Panc1 (cell line): Measurements from ENCODE around the gene ECHS1. TPM values are rescaled to one million over a fixed set of nuclear protein-coding genes. Genes with fewer than 3 reads are reported as not detected.
"Not testable (repeated sequence)": the region's sequence is repeated elsewhere in the genome, so short reads cannot be mapped to it uniquely, and the experiment has no call there.

Source experiments
- ATAC-seq: fragments of 200-7000 bp; cut with Tn5 transposase; 2 replicates; pipeline ENCODE4 v1.9.1; 2020; ENCODE audit warnings: mild to moderate bottlenecking, moderate library complexity
- BruUV-seq: library from RNA; stranded (reverse); fragments of 400-500 nt; replicated peaks from 2 replicates; lab custom pipeline; 2021; lab: Mats Ljungman, UMichigan
- CTCF ChIA-PET: fragments of 300-600 bp; sonication (Branson Sonifier 250); formaldehyde crosslinking; loops from one replicate; lab custom pipeline; 2022; ENCODE audit warnings: antibody characterized with exemption; lab: Charles Lee
- POLR2A ChIA-PET: fragments of 300-600 bp; sonication (Branson Sonifier 250); formaldehyde crosslinking; loops from one replicate; lab custom pipeline; 2022; ENCODE audit warnings: antibody characterized with exemption; lab: Charles Lee
- DNase-seq: peaks from one replicate; pipeline ENCODE4 v3.0.0-alpha.2; 2010; ENCODE audit warnings: low read depth, low spot score
- H3K27ac ChIP-seq: 2 replicates; pipeline ENCODE4 v1.5.1; 2011; ENCODE audit warnings: mild to moderate bottlenecking, low read length, inconsistent platforms
- H3K27me3 ChIP-seq: fragments of 200-500 bp; sonication (Bioruptor generic); 2 replicates; pipeline ENCODE4 v1.6.0; 2014; ENCODE audit warnings: low read length, inconsistent platforms; ENCODE audit not compliant: control insufficient read depth, insufficient read depth
- H3K36me3 ChIP-seq: fragments of 200-500 bp; sonication (Bioruptor generic); 2 replicates; pipeline ENCODE4 v1.5.1; 2014; ENCODE audit warnings: inconsistent platforms, mild to moderate bottlenecking, low read length, moderate library complexity; ENCODE audit not compliant: control insufficient read depth, insufficient read depth
- H3K4me1 ChIP-seq: 2 replicates; pipeline ENCODE4 v1.5.1; 2011; ENCODE audit warnings: inconsistent platforms, mild to moderate bottlenecking, low read length, moderate library complexity; ENCODE audit not compliant: control insufficient read depth, insufficient read depth
- H3K4me3 ChIP-seq, 2 experiments: 2 replicates each; pipeline ENCODE4 v1.5.1; 2011 to 2012; ENCODE audit warnings: low read depth in 2 of 2, low read length in 2 of 2, mild to moderate bottlenecking in 2 of 2, inconsistent platforms in 1 of 2, moderate library complexity in 1 of 2
- H3K9me3 ChIP-seq: fragments of 200-500 bp; sonication (Bioruptor generic); 2 replicates; pipeline ENCODE4 v1.5.1; 2014; ENCODE audit warnings: low read depth, mild to moderate bottlenecking, inconsistent platforms, low read length, moderate library complexity; ENCODE audit not compliant: control insufficient read depth, insufficient read depth
- POLR2AphosphoS5 ChIP-seq: IDR thresholded peaks from 2 replicates; pipeline ENCODE4 v1.6.1; 2012; ENCODE audit warnings: mild to moderate bottlenecking, low read depth, low read length, moderate library complexity
- SIN3A ChIP-seq: IDR thresholded peaks from 2 replicates; pipeline ENCODE4 v1.6.1; 2012; ENCODE audit warnings: low read depth, mild to moderate bottlenecking, low read length, moderate library complexity, borderline replicate concordance; ENCODE audit not compliant: insufficient read depth
- TCF7L2 ChIP-seq: IDR thresholded peaks from 2 replicates; pipeline ENCODE4 v1.6.1; 2011; ENCODE audit warnings: mild to moderate bottlenecking, low read depth, low read length, inconsistent platforms
- in situ Hi-C: cut with HindIII; loops from 2 replicates; pipeline ENCODE4 v1.10.0; 2016; ENCODE audit warnings: low sequenced_read_pairs, low pct_unique_long_range_greater_than_20kb
- intact Hi-C: fragments of 100-400 bp; cut with micrococcal nuclease; formaldehyde crosslinking; loops from one replicate; pipeline ENCODE4 v1.10.0; 2022; ENCODE audit not compliant: unreplicated experiment
- total RNA-seq: library from RNA; stranded (reverse); gene quantifications from one replicate; pipeline ENCODE4 v1.2.1, GENCODE V29; 2021; ENCODE audit not compliant: unreplicated experiment
- TF ChIP-seq, protein P1 (sequence below): fragments of 450-650 bp; IDR thresholded peaks from 2 replicates; pipeline ENCODE4 v1.5.1; 2017; ENCODE audit warnings: mild to moderate bottlenecking
- TF ChIP-seq, protein P2 (sequence below), 2 experiments: IDR thresholded peaks; 2 replicates each; pipeline ENCODE4 v1.6.1; 2011 to 2012; ENCODE audit warnings: low read depth in 2 of 2, control low read depth in 1 of 2, low read length in 1 of 2, mild to moderate bottlenecking in 1 of 2, moderate library complexity in 1 of 2; ENCODE audit not compliant: insufficient read depth in 1 of 2

Gene ECHS1
- total RNA-seq, 1 experiment from 2014 or later: 165 TPM

DNA sequence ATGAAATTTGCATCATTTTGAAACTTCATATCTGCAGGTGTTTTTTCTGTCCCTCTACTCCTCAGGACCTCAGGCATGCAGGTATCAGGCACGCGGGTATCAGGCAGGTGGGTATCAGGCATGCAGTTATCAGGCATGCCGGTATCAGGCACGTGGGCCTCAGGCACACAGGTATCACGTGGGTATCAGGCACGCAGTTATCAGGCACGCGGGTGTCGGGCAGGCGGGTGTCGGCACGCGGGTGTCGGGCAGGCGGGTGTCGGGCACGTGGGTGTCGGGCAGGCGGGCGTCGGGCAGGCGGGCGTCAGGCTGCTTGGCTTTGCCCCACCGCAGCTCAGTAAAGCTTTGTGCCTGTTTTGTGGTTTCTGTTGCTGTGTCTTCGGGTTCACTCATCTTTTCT, 42.6 kb upstream of the ECHS1 start:
- ATAC-seq (no peak), DNase-seq (no peak)
- H3K36me3 ChIP-seq: peaks cover 9% of the 10 kb centered on the region
- CTCF ChIA-PET: no interaction called here
- intact Hi-C loops (no loop called here), in situ Hi-C loops (no loop called here)
- POLR2A ChIA-PET: no interaction called here
- peaks cover 19% of the 10 kb centered on the region for H3K9me3 ChIP-seq
- no peak overlapping the region for H3K27ac ChIP-seq
- peaks cover 4% of the 10 kb centered on the region; the same call in 1 of the 2 replicates for H3K4me1 ChIP-seq
- H3K27me3 ChIP-seq: no peaks in the 10 kb centered on the region
- TF ChIP-seq POLR2AphosphoS5 (no peak), TCF7L2 (no peak), SIN3A (no peak)
- TF ChIP-seq, protein P1, sequence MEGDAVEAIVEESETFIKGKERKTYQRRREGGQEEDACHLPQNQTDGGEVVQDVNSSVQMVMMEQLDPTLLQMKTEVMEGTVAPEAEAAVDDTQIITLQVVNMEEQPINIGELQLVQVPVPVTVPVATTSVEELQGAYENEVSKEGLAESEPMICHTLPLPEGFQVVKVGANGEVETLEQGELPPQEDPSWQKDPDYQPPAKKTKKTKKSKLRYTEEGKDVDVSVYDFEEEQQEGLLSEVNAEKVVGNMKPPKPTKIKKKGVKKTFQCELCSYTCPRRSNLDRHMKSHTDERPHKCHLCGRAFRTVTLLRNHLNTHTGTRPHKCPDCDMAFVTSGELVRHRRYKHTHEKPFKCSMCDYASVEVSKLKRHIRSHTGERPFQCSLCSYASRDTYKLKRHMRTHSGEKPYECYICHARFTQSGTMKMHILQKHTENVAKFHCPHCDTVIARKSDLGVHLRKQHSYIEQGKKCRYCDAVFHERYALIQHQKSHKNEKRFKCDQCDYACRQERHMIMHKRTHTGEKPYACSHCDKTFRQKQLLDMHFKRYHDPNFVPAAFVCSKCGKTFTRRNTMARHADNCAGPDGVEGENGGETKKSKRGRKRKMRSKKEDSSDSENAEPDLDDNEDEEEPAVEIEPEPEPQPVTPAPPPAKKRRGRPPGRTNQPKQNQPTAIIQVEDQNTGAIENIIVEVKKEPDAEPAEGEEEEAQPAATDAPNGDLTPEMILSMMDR: no peak
- TF ChIP-seq, protein P2, sequence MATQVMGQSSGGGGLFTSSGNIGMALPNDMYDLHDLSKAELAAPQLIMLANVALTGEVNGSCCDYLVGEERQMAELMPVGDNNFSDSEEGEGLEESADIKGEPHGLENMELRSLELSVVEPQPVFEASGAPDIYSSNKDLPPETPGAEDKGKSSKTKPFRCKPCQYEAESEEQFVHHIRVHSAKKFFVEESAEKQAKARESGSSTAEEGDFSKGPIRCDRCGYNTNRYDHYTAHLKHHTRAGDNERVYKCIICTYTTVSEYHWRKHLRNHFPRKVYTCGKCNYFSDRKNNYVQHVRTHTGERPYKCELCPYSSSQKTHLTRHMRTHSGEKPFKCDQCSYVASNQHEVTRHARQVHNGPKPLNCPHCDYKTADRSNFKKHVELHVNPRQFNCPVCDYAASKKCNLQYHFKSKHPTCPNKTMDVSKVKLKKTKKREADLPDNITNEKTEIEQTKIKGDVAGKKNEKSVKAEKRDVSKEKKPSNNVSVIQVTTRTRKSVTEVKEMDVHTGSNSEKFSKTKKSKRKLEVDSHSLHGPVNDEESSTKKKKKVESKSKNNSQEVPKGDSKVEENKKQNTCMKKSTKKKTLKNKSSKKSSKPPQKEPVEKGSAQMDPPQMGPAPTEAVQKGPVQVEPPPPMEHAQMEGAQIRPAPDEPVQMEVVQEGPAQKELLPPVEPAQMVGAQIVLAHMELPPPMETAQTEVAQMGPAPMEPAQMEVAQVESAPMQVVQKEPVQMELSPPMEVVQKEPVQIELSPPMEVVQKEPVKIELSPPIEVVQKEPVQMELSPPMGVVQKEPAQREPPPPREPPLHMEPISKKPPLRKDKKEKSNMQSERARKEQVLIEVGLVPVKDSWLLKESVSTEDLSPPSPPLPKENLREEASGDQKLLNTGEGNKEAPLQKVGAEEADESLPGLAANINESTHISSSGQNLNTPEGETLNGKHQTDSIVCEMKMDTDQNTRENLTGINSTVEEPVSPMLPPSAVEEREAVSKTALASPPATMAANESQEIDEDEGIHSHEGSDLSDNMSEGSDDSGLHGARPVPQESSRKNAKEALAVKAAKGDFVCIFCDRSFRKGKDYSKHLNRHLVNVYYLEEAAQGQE (IDR thresholded peaks at IDR 0.05; ENCODE audit: insufficient read depth in 1 of 2, low read depth in 2 of 2, low read length in 1 of 2): no peak
- TSS peak; percentile 21 for BruUV-seq
- no peak overlapping the region for H3K4me3 ChIP-seq

DNA sequence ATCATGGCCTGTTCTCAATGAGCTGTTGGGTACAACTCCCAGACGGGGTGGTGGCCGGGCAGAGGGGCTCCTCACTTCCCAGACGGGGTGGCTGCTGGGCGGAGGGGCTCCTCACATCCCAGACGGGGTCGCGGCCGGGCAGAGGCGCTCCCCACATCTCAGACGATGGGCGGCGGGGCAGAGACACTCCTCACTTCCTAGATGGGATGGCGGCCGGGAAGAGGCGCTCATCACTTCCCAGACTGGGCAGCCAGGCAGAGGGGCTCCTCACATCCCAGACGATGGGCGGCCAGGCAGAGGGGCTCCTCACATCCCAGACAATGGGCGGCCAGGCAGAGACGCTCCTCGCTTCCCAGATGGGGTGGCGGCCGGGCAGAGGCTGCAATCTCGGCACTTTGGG, 41.2 kb upstream of the ECHS1 start:
- BruUV-seq, H3K27ac ChIP-seq, CTCF ChIA-PET, H3K4me3 ChIP-seq, DNase-seq, POLR2A ChIA-PET, H3K4me1 ChIP-seq, ATAC-seq, intact Hi-C loops, in situ Hi-C loops, H3K27me3 ChIP-seq: not testable (repeated sequence)
- Histone ChIP-seq H3K36me3 (peaks cover 12% of the 10 kb centered on the region), H3K9me3 (peaks cover 24% of the 10 kb centered on the region)

DNA sequence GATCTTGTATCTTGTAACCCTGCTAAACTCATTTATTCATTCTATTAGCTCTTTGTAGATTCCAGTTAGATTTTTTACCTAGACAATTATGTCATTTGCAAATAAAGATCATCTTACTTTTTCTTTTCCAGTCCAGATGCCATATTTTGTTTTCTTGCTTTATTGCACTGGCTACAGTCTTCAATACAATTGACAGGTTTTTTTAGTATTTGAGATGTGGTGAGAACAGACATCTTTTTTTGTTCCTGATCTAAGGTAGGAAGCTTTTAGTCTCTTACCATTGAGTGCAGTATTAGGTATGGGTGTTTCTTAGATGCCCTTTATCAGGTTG, 39.2 kb upstream of the ECHS1 start:
- intact Hi-C loops: no loop called here
- TF ChIP-seq, protein P1: no peak
- TF ChIP-seq POLR2AphosphoS5 (no peak), SIN3A (no peak)
- TF ChIP-seq, protein P2 (IDR thresholded peaks at IDR 0.05; ENCODE audit: insufficient read depth in 1 of 2, low read depth in 2 of 2, low read length in 1 of 2): no peak
- ChIA-PET POLR2A (no interaction called here), CTCF (no interaction called here)
- Histone ChIP-seq H3K4me3 (no peak overlapping the region), H3K27me3 (no peaks in the 10 kb centered on the region), H3K9me3 (peaks cover 26% of the 10 kb centered on the region), H3K27ac (no peak overlapping the region), H3K4me1 (no peaks in the 10 kb centered on the region), H3K36me3 (peaks cover 12% of the 10 kb centered on the region)
- ATAC-seq: no peak
- no peak for DNase-seq
- in situ Hi-C loops: no loop called here
- BruUV-seq: no TSS peak
